Glomerular endothelial cell (primary cell): ENCODE measurements around the gene DTNA. TPM values are rescaled to one million over a fixed set of nuclear protein-coding genes. Genes with fewer than 3 reads are reported as not detected.
"Not testable (repeated sequence)": the region's sequence is repeated elsewhere in the genome, so short reads cannot be mapped to it uniquely, and the experiment has no call there.

Experiments used
- DNase-seq: peaks from one replicate; pipeline ENCODE4 v3.0.0-alpha.2; 2011; ENCODE audit warnings: low read depth, low spot score; ENCODE audit errors: extremely low read depth
- total RNA-seq: library from RNA; depleted of rRNA; stranded (reverse); fragments of >200 nt; gene quantifications from 2 replicates; pipeline ENCODE4 v1.2.3, GENCODE V29; 2015

Gene DTNA
- total RNA-seq, 1 donor from 2014 or later: 12.3 TPM

DNA sequence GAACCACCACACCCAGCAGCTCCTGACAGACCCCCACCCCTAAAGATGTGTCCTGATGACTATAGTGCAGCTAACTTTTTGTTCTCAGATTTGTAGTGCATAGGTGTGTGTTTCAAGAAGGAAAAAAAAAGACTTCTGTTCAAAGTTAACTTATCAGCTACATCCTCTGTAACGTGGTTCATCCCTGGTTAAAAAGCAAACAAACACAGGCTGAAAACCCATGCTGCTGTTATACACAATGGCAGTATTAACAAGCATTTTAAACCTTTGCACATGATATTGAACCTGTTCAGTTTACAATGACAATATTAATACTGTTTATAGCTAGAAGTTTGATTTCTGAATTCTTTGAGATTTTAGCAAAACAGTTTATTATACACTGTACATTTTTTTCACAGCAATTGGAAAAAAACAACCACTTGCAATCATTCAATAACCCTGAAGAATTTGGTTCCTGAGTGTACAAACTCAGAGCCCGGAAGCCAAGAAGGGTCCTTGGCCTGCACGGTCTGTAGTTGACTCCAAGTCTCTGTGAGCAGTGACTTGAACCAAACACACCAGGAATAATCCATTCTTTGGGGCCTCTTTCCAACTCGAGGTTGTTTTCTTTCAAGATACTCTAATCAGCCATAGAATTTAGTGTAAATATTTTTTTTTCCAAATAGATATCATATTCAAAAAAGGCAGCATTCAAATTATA, 177.9 kb downstream of the DTNA start:
- DNase-seq: no peak

DNA sequence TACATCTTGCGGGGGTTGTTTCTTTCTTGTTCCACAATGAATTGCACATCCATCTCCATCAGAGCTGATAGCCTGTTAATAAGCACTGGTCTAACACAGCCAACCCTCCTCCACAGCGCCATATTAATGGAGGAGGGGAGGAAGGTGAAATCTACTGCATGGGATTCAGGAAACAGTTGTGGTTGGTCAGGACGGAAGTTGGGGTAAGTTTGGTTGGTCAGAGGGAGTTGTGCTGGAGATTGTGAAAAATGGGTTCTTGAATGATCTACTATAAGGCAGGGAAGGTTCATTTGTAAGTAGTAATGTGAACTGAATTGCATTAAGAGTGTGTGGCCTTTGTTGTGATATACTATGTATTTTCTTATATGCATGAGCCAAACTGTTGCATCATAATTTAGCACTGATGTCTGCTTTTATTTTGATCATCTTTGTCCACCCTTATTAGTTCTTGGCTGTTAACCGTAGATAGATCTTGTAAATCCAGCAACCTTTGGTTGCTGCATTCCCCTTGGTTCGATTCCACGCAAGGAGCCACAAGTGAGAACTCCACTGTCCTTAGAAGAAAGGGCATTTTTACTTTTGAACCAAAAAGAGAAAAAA, 180.5 kb downstream of the DTNA start:
- no peak for DNase-seq

DNA sequence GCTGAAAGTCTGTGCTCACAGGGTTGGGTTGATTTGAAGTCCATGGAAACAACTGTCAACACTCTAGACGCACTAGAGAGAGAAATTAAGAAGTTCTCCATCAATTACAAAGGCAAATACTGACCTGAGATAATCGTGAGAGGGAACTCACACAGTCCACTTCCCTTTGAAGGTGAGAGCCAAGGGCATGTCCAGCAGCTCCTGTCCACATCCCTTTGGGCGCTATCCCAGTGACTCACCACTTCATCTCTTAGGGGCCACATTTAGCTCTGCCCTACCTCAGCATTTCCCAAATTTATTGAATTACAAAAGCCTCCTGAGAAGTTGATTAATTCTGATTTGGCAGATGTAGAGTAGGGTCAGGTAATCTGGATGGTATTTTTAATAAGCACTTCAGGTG, 182.3 kb downstream of the DTNA start:
- DNase-seq: no peak

DNA sequence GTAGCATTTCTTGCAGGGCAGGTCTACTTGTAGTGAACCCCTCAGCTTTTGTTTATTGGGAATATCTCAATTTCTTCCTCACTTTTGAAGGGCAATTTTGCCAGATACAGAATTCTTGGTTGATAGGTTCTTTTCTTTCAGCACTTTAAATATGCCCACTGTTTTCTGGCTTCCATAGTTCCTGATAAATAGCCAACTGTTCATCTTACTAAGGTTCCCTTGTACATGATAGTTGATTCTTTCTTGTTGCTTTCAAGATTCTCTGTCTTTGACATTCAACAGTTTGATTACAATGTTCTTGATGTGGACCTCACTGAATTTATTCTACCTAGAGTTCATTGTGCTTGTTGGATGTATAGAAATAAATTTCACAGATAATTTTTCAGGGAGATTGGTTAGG, 183.1 kb downstream of the DTNA start:
- no peak for DNase-seq

DNA sequence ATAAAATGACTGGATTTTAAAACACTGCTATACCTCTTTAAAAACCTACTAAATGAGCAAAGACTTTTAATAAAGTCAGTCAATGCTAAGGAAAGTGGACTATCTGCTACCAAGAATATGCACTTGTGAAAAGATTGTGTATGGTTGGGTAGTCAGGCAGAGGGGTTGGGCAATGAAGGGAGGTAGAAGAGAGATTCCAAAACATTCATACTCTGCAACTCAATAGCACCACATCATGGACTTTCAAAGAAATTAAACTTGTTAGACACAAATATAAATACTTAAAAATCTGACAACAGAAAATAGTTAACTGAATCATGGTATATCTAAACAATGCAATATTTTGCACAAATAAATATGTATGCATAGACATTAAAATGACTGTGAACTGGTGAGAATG, 191.2 kb downstream of the DTNA start:
- no peak for DNase-seq

DNA sequence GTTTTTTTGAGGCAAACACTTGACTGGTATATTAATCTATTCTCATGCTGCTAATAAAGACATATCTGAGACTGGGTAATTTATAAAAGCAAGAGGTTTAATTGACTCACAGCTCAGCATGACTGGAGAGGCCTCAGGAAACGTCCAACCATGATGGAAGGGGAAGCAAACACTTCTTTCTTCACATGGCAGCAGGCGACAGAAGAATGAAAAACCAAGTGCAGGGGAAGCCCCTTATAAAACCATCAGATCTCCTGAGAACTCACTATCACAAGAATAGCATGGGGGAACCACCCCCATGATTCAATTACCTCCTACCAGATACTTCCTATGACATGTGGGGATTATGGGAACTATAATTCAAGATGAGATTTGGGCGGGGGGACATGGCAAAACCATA, 194.9 kb downstream of the DTNA start:
- no peak for DNase-seq

DNA sequence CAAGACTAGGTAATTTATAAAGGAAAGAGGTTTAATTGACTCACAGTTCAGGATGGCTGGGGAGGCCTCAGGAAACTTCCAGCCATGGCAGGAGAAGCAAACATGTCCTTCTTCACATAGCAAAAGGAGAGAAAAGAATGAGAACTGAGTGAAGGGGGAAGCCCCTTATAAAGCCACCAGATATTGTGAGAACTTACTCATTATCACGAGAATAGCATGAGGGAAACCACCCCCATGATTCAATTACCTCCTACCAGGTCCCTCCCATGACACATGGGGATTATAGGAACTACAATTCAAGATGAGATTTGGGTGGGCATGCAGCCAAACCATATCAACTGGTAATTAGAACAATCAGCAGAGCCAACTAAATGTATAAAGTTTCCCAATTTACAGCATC, 196.9 kb downstream of the DTNA start:
- DNase-seq: not testable (repeated sequence)

DNA sequence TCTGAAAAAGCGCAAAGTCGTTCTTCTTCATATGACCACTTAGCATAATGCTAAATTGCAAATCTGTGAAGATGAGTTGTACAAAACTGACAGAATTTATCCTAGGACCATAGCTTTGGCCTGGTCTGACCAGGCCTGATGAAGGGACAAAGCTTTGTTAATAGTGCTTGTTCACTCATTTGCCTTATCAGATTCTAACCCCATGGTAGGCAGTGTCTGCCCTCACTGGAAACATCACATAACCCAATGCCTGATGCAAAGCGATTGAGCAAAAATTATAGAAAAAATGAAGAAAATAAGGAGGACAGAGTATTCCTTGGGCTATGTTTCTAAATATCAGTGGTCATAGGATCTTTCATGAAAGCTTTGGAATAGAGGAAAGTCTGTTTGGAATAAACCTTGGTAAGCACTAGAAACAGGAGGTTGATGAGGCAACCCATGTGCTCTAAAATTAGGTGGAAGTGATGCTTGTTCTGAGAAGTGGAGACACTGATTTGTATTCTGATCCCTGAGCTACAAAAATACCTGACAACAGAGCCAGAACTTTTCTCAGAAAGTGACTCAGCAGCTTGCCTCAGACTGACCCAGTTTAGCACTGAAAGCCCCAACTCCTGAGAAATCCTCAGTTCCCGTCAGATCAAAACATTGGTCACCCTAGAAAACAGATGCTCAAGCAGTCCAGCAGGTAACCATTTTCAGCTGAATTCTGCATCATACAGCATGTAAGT, 199.7 kb downstream of the DTNA start:
- no peak for DNase-seq

DNA sequence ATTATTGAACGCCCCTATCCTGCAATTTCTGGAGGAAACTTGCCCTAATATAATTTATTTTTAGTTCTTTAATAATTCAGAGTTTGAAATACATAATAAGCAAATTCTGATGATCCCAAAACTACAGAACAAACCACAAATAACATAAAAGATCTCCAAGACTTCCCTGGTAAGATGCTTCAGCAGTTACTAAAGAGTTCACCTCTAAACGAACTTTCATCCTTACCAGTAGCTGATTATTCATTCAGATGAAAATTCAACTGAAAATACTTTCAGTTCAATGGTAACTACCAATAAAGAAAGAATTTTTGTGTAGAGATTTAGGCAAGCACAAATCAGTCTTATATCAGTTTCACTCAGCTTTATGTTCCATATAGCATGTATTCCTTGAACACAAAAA, 201.0 kb downstream of the DTNA start:
- no peak for DNase-seq

DNA sequence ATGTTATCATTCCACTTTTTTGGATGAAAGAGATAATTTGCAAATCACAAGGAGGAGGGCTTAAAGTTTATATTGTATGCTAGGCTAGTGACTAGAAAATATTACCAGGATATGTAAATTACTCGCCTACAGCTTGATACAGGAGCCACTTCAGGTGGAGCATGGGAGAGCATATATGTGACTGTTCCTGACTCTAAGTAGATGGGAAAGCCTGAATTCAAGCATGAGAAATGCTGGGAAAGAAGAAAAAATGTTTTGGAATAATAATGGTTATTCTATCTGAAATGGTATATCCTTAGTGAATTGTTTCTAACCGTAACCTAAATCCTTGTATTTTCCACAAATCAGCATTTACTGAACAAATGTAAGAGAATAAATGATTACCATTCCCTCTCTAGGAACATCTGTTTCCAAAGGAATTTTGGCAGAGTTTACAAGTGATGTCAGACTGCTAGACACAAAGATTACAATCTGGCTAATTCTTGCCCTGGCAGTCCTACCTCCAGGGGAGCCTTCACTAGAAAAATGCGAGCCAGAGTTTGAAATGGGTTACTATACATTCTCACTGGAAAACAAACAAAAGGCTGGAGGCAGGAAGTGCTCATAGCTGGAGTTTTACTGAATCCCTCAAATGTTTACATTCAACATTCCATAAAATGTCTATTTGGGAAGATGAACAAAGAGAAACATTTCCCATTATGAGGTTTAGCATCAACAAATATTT, 201.7 kb downstream of the DTNA start:
- DNase-seq: no peak

DNA sequence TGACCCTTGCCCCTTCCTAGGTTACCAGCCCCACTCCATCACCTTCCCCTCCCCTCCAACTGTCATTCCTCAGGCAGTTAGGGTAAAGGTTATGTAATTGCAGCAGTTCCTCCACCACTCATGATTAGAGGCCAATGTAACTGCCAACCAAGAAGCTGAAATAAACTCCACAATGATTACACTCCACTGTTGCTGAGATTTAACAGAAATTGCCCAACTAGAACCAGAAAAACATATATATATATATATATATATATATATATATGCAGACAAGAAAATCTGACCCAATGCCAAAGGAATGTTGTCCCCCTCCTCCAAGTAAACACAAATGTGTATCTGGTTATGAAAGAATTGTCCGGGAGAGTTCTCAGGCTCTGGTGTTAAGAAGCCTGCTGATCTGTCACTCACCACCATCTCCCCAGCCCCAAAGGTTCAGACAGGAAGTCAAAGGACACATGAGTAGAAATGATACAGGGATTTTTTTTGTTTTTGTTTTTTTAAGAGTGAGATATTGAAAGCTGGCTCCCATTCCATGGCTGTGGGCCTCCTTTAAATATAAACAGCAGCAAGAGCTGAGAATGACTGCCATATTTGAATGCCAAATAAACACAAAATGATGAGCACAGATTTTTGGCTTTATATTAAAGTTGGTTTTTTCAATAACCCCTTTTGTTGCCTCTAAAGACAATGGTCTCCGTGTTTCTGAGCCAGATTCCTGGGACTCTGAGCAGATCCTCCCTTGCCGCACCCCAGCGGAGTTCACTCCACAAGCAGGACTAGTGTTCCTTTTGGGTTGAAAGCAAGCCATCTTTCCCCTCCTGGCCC, 204.0 kb downstream of the DTNA start:
- no peak for DNase-seq

DNA sequence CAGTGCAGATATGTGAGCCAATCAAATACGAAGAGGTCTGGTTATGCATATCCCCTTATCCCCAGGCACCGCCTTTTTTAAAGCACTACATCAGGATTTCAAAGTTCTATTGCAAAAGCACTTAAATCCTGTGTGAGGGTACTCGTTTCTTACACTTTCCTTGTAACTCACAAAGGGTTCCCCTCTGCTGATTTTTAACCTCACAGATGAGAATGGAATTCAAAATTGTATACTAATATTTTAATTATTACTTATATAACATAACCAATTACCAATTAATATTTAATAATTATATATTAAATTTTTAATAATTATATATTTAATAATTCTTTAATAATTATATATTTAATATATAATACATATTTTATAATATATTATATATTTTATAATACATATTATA, 204.9 kb downstream of the DTNA start:
- DNase-seq: no peak

DNA sequence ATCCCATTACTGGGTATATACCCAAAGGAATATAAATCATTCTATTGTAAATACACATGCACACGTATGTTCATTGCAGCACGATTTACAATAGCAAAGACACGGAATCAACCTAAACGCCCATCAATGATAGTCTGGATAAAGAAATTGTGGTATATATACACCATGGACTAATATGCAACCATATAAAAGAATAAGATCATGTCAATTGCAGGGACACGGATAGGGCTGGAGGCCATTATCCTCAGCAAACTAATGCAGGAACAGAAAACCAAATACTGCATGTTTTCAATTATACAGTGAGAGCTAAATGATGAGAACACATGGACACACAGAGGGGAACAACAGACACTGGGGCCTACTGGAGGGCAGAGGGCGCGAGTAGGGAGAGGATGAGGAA, 206.4 kb downstream of the DTNA start:
- DNase-seq: not testable (repeated sequence)

DNA sequence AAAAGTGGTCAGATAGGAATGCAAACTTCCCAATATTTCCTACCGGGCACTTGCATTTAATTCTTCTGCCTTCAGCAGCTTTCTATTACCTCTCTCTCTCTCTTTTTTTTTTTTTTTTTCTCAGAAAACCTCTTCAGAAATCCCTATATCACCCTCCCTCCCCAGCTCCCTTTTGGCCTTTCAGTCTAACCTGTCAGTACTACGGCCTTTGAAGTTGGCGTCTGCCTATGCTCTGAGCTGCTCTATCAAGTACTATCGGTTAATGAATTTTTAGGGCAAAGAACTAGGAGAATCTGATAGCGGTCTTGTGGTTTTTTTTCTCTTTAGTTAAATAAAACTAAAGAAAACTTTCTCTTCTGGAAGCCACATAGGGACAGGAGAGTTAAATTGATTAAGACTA, 208.8 kb downstream of the DTNA start:
- no peak for DNase-seq

DNA sequence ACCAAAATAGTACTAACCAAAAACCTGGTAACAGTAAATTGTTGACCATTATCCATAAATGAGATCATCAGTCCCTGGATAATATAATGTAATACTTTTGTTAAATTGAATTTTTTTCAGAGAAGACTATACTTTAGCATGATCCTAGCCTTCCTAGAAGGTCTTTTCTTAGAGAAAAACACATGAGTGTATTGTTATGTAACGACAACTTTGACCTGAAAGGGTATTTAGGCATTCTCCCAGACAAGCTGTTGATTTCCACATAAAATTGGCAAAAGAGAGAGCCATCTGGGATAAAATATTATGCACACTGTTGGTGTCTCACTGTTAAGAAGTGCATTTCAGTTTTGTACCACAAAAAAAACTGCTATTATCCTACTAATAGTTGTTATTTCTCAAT, 211.1 kb downstream of the DTNA start:
- no peak for DNase-seq

DNA sequence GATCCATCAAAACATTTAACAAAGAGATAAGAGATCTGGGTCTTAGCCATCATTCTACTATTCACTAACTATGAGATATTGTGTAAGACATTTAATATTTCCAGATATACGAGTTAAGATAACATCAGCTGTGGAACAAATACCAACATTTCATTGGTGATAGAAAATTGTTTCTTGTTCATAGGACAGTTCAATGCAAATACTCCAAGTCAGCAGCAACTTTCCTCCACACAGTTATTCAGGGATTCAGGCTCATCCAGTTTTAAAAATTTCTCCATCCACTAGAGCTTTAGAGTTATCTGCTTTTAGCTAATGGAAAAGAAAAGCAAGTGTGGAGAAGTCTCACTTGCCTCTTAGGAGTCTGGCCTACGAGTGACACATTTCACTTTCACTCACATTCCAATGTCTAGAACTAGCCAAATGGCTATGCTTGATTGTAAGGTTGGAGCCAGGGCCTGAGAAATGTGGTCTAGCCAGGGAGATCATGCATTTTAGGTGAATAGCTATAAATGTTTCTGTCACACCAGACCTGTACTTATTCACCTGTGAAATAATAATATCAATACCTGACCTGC, 211.8 kb downstream of the DTNA start:
- no peak for DNase-seq

DNA sequence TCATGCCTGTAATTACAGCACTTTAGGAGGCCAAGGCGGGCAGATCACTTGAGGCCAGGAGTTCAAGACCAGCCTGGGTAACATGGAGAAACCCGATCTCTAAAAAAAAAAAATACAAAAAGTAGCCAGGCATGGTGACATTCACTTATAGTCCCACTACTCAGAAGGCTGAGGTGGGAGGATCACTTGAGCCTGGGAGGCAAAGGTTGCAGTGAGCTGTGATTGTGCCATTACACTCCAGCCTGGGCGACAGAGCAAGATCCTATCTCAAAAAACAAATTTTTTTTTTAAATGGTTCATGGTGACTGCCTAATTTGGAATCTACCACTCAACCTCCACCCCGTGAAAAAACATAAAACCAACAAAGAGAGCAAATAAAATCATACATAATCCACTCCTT, 212.5 kb downstream of the DTNA start:
- not testable (repeated sequence) for DNase-seq

DNA sequence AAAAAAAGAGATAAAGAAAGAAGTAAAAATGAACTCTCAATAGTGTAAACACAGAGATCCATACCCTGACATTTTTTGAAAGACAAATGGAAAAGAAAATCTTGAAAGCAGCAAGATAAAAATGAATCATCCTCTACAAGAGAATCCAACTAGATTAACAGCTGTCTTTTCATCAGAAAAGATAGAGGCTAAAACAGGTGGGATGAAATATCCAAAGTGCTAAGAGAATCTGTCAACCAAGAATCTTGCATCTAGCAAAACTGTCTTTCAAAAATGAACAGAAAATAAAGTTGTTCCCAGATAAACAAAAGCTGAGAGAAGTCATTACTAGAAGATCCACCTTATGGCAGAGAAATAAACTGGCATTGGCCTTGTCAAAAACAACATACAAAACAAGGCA, 213.8 kb downstream of the DTNA start:
- no peak for DNase-seq

DNA sequence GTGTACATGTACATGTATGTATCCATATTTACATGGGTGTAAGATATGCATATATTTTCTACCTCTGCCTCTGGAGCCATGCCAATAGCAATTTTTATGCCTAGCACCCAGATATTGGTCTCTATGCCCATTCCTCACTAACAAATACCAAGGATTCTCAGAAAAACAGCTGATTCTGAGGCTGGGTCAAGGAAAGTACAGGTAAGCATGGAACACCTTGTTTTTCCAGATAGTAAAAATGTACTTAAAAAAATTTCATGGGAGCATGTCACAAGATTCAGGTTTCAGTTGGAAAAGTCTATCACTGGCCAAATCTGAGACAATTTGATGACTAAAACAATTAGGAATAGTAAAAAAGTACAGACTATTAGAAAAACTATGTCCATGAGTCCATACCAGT, 216.6 kb downstream of the DTNA start:
- no peak for DNase-seq

DNA sequence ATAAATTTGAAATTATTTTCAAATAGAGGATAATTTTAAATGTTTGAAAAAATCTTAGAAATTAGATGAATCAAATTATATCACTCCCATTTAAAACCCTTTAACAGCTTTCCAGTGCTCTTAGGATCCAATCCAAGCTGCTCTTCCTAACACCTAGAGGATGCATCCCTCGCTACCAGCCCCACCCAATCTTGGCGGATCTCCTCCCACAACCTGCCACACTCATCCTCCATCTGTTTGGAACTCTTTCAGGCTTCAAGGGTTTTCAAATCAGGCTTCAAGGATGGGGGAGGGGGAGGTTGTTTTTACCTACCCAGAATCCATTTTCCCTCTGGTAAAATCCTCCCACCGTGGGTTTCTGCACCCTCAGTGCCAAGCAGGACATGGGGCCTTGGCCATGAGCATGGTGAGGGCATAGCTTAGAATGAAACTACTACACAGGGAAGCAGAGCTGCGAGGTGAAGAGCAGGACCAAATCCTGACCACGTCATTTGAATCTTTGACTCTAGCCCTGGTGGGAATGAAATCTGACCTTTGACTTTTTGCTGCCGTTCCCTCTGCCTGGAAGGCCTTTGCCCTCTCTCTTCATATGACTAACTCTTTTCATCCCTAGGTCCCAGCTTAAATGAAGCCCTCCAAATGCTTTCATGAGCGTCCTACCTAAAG, 218.1 kb downstream of the DTNA start:
- DNase-seq: no peak
